ENCODE results near the gene RSRC1. TPM values are rescaled to one million over a fixed set of nuclear protein-coding genes. Genes with fewer than 3 reads are reported as not detected.

RSRC1 gene
- total and polyA plus RNA-seq, 2 of the 8 experiments (the other 6 are each of a cell fraction or from before 2014, with no cell fraction given), result 2.0 to 27.9 TPM

GRCh38 chr3:158109804-158110657 is at the start of gene RSRC1 (continued):
- TF ChIP-seq CHD7 (IDR thresholded peaks at IDR 0.05; ENCODE audit: insufficient replicate concordance, low read length), result no peak
- TF ChIP-seq ZNF274 (IDR thresholded peaks at IDR 0.05; ENCODE audit: borderline replicate concordance, extremely low read depth, low read length), result no peak
- peak; percentile 96 for TF ChIP-seq SRF (IDR thresholded peaks at IDR 0.05; ENCODE audit: low read depth, low read length)
- peak; percentile 69 for TF ChIP-seq TEAD4 (IDR thresholded peaks at IDR 0.05; ENCODE audit: low read depth, low read length)
- peak; percentile 89 for TF ChIP-seq PHF8 (conservative IDR thresholded peaks at IDR 0.05; ENCODE audit: low read depth, low read length)
- TF ChIP-seq RAD21 (IDR thresholded peaks at IDR 0.05 in 1 of 2, conservative IDR thresholded peaks at IDR 0.05 in 1 of 2; ENCODE audit: low read depth in 2 of 2, low read length in 2 of 2), result no peak
- no peak; a peak in 1 of 4 replicates for TF ChIP-seq HDAC2 (IDR thresholded peaks at IDR 0.05; ENCODE audit: borderline replicate concordance in 1 of 2, low read depth in 2 of 2, low read length in 2 of 2)
- no peak for TF ChIP-seq E2F6 (IDR thresholded peaks at IDR 0.05)

All from H1 (cell line).